ENCODE measurements around the gene DNTT. TPM values are rescaled to one million over a fixed set of nuclear protein-coding genes. Genes with fewer than 3 reads are reported as not detected.

The DNTT gene
- total RNA-seq, 4 donors from 2014 or later, result not detected

DNA sequence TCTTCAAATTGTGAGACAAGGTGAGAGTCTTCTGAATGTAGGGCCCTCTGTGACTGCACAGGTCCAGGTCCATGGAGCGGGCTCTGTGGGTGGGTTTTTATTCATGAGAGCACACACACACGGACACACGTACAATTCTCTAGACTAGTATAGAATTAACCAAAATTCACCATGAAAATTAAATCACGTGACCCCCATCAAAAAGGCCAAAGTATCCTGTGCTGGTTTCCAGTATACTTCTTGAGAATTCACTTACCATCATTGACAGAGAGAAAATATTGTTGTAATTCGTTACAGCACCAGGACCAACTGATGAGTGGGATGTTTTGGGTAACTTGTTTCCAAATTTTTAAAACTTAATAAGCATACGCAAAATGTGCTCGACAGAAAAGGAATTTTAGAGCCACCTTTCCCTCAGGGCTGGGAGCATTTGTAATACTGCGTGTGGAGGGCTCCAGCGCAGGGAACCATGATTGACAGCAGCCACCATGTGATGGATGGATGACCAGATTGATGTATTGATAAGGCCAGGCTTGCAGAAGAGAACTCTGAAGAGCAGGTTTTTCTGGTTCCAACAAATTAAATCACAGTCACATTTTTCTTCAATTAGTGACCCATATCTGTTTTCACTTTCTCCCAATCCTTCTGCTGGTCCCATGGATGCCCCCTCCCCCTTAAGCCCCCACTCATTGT lies 14.9 kb upstream of the DNTT start:
- TF ChIP-seq, protein P1, sequence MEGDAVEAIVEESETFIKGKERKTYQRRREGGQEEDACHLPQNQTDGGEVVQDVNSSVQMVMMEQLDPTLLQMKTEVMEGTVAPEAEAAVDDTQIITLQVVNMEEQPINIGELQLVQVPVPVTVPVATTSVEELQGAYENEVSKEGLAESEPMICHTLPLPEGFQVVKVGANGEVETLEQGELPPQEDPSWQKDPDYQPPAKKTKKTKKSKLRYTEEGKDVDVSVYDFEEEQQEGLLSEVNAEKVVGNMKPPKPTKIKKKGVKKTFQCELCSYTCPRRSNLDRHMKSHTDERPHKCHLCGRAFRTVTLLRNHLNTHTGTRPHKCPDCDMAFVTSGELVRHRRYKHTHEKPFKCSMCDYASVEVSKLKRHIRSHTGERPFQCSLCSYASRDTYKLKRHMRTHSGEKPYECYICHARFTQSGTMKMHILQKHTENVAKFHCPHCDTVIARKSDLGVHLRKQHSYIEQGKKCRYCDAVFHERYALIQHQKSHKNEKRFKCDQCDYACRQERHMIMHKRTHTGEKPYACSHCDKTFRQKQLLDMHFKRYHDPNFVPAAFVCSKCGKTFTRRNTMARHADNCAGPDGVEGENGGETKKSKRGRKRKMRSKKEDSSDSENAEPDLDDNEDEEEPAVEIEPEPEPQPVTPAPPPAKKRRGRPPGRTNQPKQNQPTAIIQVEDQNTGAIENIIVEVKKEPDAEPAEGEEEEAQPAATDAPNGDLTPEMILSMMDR (IDR thresholded peaks at IDR 0.05 in 4 of 5, conservative IDR thresholded peaks at IDR 0.05 in 1 of 5), result no peak
- no peak for TF ChIP-seq POLR2A (IDR thresholded peaks at IDR 0.05)
- in situ Hi-C loops (cut with MboI; ENCODE audit: low sequenced_read_pairs in 4 of 4) (loop anchor here in 1 of 4 donors (25.0 kb wide), 1 partner anchor 252 kb away; the partner anchor contains the start of gene CCNJ), intact Hi-C loops (cut with DNase I; ENCODE audit: low total_unique reads) (no loop called here)
- Histone ChIP-seq H3K4me1 (peaks cover 14% of the 10 kb centered on the region in 2 donors), H3K36me3 (no peaks in the 10 kb centered on the region), H3K9me3 (no peaks in the 10 kb centered on the region), H3K27me3 (no peaks in the 10 kb centered on the region), H3K27ac (no peak overlapping the region), H3K4me3 (no peak overlapping the region)
- no peak for DNase-seq
- ATAC-seq, result no peak

DNA sequence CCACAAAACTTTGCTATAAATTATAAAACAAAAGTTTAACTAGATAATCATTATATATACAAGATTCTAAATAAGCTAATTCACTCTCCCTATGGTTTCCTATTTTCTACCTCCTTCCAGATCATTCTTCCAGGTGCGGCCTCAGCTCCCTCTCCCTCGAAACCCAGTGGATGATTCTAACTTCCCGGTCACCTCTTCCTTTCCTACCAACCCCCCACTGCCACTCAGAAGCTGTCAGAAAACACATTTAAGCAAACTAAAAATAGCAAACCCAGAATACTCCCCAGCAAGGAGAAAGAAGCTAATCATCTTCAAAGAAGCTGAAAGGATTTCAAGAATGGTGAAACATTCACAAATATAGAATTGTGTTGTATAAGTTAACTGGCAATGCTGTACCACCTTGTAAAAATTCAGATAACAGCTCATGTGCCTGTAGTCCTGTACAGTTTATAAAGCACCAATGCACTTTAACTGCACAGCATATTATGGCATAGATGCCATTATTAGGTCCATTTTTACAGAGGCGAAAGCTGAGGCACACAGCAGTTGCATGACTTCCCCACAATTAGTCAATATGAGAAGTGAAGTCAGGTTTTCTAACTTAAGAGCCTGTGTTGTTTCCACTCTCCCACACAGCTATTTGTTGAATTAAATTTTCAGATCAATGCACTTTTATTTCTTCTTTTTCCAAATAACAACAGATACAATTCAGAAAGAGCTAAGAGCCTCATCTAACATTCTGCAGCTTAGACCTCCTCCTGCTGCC lies 13.7 kb upstream of the DNTT start:
- TF ChIP-seq POLR2A (IDR thresholded peaks at IDR 0.05), result no peak
- TF ChIP-seq, protein P1 (IDR thresholded peaks at IDR 0.05 in 4 of 5, conservative IDR thresholded peaks at IDR 0.05 in 1 of 5), result no peak
- H3K27ac ChIP-seq, result no peak overlapping the region
- no peaks in the 10 kb centered on the region for H3K9me3 ChIP-seq
- no peaks in the 10 kb centered on the region for H3K36me3 ChIP-seq
- in situ Hi-C loops (cut with MboI; ENCODE audit: low sequenced_read_pairs in 4 of 4) (loop anchor here in 2 of 4 donors (10.0 to 25.0 kb wide), 2 partner anchors 253 to 276 kb away; partner anchors contain the start of gene CCNJ (in 1 of the 2)), intact Hi-C loops (cut with DNase I; ENCODE audit: low total_unique reads) (no loop called here)
- H3K27me3 ChIP-seq, result no peaks in the 10 kb centered on the region
- H3K4me1 ChIP-seq, result peaks cover 14% of the 10 kb centered on the region in 2 donors
- no peak for DNase-seq
- ATAC-seq, result no peak
- no peak overlapping the region for H3K4me3 ChIP-seq

DNA sequence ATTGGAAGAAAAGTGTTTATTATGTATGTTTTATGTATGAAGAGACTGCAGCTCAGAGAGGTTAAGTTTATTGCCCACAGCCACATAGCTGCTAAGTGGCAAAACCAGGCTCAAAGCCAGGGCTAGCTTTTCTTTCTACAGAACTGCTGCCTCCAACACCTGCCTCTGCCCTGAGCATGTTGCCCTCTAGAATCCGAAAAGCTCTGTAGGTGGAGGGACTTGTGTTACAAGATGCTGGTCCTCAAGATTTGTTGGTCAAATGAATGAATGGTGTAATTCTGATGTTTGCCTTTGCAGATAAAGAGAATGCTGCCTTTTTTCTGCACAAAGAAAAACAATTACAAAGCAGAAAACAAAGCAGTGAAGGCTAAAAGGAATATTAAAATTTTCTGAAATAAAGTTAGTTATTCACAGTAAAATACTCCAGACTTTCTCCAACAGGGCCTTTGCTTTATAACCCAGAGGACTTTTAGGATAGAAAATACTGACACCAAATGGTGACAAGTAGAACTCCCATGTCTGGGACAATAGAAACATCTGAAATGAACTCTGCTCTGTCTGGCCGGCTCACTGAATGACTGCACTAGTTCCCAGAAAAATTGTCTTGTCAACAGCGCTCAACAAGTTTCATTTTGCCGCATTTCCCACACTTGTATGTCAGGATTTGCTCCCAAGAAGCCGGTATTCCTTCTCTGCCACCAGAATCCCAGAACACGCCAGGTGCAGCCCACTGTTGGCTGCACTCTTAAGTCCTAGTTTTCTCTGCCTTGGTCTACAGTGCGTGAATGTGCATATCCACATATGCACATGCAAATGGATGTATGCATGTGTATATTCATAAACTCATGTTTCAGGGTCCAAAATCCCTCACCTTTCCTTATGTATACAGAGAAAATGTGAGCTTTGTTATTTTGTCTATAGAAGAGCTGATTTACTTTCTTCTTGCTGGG lies 11.0 kb upstream of the DNTT start:
- TF ChIP-seq, protein P1 (IDR thresholded peaks at IDR 0.05 in 4 of 5, conservative IDR thresholded peaks at IDR 0.05 in 1 of 5), result peak in 4 of 5 experiments; percentile 28 to 60 (median 42)
- no peak for TF ChIP-seq POLR2A (IDR thresholded peaks at IDR 0.05)
- ATAC-seq (peak; percentile 74 to 78), DNase-seq (no peak)
- H3K4me1 ChIP-seq, result peaks cover 3 to 4% of the 10 kb centered on the region in 2 donors
- H3K9me3 ChIP-seq, result no peaks in the 10 kb centered on the region
- no peak overlapping the region for H3K27ac ChIP-seq
- H3K36me3 ChIP-seq, result no peaks in the 10 kb centered on the region
- intact Hi-C loops (cut with DNase I; ENCODE audit: low total_unique reads) (loop anchor here (1.0 to 2.0 kb wide), 3 partner anchors 64 to 600 kb away; partner anchors contain the start of gene TCTN3), in situ Hi-C loops (cut with MboI; ENCODE audit: low sequenced_read_pairs in 4 of 4) (loop anchor here in 2 of 4 donors (10.0 to 25.0 kb wide), 2 partner anchors 256 to 278 kb away; partner anchors contain the start of gene CCNJ (in 1 of the 2))
- no peak overlapping the region for H3K4me3 ChIP-seq
- peaks cover 0 to 7% (median 3%) of the 10 kb centered on the region in 3 donors for H3K27me3 ChIP-seq

DNA sequence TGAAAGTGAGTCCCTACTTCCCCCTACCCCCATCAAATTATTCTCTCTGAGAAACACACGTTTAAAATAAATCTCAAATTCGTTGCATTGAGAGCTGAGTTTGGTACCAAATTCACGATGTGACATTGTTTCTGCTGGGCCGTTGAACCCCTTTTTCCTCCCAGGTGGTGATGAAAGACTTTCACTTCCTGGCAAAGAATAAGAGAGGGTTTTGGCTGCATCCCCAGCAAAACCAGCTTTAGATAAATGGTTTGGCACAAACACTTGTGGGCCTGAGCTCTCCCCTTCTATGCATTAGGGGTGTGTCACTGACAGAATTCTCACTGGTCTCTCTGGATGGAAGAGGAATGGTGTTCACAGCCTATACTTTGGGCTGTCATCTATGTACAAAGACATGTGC lies 8.8 kb upstream of the DNTT start:
- Histone ChIP-seq H3K27ac (no peak overlapping the region), H3K9me3 (no peaks in the 10 kb centered on the region), H3K36me3 (no peaks in the 10 kb centered on the region), H3K4me1 (no peaks in the 10 kb centered on the region), H3K4me3 (no peak overlapping the region), H3K27me3 (peaks cover under 1 to 13% (median 7%) of the 10 kb centered on the region in 3 donors)
- TF ChIP-seq POLR2A (IDR thresholded peaks at IDR 0.05), result no peak
- TF ChIP-seq, protein P1 (IDR thresholded peaks at IDR 0.05 in 4 of 5, conservative IDR thresholded peaks at IDR 0.05 in 1 of 5), result no peak
- intact Hi-C loops (cut with DNase I; ENCODE audit: low total_unique reads), result no loop called here
- in situ Hi-C loops (cut with MboI; ENCODE audit: low sequenced_read_pairs in 4 of 4), result loop anchor here in 2 of 4 donors (5.0 to 25.0 kb wide), 3 partner anchors 68 to 281 kb away; partner anchors contain the start of gene CCNJ (in 1 of the 2)
- ATAC-seq, result no peak
- DNase-seq, result no peak
